ENCODE results near the gene SLC25A22. TPM values are rescaled to one million over a fixed set of nuclear protein-coding genes. Genes with fewer than 3 reads are reported as not detected.
A peak's percentile ranks its signal among the peaks of the same experiment; 100 is the strongest.

The SLC25A22 gene
- total and polyA plus RNA-seq, 9 of the 15 experiments (the other 6 are each of a cell fraction or from before 2014, with no cell fraction given) = 0.41 to 55.4 (median 11.4) TPM

GRCh38 chr11:843818-844692 is 46.0 kb upstream of the SLC25A22 start (continued):
- TF ChIP-seq PRDM10 (IDR thresholded peaks at IDR 0.05; ENCODE audit: partially characterized antibody) = peak; percentile 28
- no peak for TF ChIP-seq NR2C2 (CRISPR knock-in tag; IDR thresholded peaks at IDR 0.05)
- no peak for TF ChIP-seq NR2C2 (tag; IDR thresholded peaks at IDR 0.05)
- TF ChIP-seq EGR1 (conservative IDR thresholded peaks at IDR 0.05) = no peak
- TF ChIP-seq HDAC6 (IDR thresholded peaks at IDR 0.05; ENCODE audit: low read depth, low read length) = no peak
- no peak for TF ChIP-seq TCF7 (IDR thresholded peaks at IDR 0.05; ENCODE audit: borderline replicate concordance)
- no peak for TF ChIP-seq KAT8 (IDR thresholded peaks at IDR 0.05; ENCODE audit: low read depth)
- TF ChIP-seq TARDBP (IDR thresholded peaks at IDR 0.05) = no peak
- TF ChIP-seq, protein P1, sequence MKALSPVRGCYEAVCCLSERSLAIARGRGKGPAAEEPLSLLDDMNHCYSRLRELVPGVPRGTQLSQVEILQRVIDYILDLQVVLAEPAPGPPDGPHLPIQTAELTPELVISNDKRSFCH (CRISPR knock-in tag; IDR thresholded peaks at IDR 0.05) = no peak
- TF ChIP-seq, protein P1 (tag; IDR thresholded peaks at IDR 0.05) = no peak
- no peak for TF ChIP-seq ELF4 (CRISPR knock-in tag; IDR thresholded peaks at IDR 0.05)
- TF ChIP-seq NCOA1 (IDR thresholded peaks at IDR 0.05; ENCODE audit: low read depth) = no peak
- no peak for TF ChIP-seq SFPQ (IDR thresholded peaks at IDR 0.05; ENCODE audit: low read depth, low read length)
- TF ChIP-seq, protein P2, sequence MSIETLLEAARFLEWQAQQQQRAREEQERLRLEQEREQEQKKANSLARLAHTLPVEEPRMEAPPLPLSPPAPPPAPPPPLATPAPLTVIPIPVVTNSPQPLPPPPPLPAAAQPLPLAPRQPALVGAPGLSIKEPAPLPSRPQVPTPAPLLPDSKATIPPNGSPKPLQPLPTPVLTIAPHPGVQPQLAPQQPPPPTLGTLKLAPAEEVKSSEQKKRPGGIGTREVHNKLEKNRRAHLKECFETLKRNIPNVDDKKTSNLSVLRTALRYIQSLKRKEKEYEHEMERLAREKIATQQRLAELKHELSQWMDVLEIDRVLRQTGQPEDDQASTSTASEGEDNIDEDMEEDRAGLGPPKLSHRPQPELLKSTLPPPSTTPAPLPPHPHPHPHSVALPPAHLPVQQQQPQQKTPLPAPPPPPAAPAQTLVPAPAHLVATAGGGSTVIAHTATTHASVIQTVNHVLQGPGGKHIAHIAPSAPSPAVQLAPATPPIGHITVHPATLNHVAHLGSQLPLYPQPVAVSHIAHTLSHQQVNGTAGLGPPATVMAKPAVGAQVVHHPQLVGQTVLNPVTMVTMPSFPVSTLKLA (conservative IDR thresholded peaks at IDR 0.05) = peak in 1 of 2 experiments; percentile 75
- no peak for TF ChIP-seq ZMIZ1 (IDR thresholded peaks at IDR 0.05; ENCODE audit: low read depth in 2 of 2, low read length in 2 of 2)
- no peak for TF ChIP-seq BRD9 (IDR thresholded peaks at IDR 0.05; ENCODE audit: low read depth, partially characterized antibody)

All from K562 (cell line).